Fibroblast of skin of left biceps (primary cell): ENCODE results near the gene IRF5.

Source experiments
- DNase-seq, 2 experiments: peaks; one replicate each; pipeline ENCODE4 v3.0.0-alpha.2; 2013; ENCODE audit warnings: low read depth in 2 of 2

IRF5 gene

GRCh38 chr7:128937647-128938543 is at the start of gene IRF5:
Gene IRF5 (plus strand): TSS chr7:128937927. CDS start chr7:128942082, 4,155 bp downstream.
- DNase-seq, result no peak

GRCh38 chr7:128888039-128888755 is 49.5 kb upstream of the IRF5 start:
- DNase-seq, result no peak

DNA sequence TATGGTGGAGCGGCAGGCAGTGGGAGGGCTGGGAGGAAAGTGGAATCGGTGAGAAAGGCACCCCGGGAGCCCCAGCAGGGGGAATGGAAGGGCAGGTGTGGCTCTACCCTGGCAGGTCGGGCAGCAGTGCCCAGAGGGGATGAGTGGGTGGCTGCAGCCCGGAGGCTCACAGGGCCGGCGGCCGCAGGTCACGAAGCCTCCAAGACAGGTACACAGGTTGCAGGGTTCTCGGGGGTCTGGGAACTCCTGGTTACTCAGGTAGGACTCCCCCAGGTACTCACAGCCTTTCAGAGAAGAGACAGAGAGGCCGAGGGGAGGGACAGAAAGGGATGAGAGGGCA is 49.0 kb upstream of the IRF5 start:
- DNase-seq, result no peak

- DNase-seq, result no peak
Observed at GRCh38 chr7:128889121-128889520, 48.6 kb upstream of the IRF5 start.

DNA sequence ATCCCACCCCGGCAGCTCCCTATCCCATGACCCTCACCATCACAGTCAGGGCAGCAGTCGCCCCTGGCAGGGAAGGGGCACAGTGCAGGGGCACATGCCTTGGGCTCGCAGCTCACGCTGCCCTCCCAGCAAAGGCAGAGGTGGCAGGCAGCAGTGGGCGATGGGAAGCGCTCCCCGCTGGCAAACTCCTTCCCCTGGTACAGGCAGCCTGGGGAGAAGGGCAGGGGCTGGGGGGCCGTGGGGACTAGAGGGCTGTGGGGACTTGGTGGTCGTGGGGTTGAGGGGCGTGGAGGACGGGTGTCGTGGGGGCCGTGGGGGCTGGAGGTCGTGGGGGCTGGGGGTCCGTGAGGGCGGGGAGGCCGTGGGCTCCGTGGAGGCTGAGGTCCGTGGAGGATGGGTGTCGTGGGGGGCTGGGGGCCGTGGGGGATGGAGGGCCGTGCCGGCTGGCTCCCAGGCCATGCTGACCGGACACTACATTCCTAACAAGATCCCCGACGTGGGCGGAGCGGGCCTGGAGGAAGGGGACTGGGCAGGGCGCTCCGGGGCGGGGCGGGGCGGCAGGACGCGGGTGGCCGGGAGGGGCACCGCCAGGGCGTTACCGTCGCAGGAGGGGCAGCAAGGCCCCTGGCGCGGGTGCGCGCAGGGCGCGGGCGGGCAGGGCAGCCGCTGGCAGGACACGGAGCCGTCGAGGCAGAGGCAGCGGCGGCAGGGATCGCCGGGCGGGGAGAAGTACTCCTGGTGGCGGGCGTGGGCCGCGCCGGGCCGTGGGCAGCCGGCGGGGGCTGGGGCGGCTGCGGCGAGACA is 47.2 kb upstream of the IRF5 start:
- no peak for DNase-seq

- no peak for DNase-seq
Observed at GRCh38 chr7:128891110-128891941, 46.4 kb upstream of the IRF5 start.

GRCh38 chr7:128891942-128892269 is 45.8 kb upstream of the IRF5 start:
- no peak for DNase-seq

GRCh38 chr7:128892521-128893250 is 45.0 kb upstream of the IRF5 start:
- DNase-seq, result no peak

GRCh38 chr7:128893251-128894100 is 44.3 kb upstream of the IRF5 start:
- DNase-seq, result no peak

DNA sequence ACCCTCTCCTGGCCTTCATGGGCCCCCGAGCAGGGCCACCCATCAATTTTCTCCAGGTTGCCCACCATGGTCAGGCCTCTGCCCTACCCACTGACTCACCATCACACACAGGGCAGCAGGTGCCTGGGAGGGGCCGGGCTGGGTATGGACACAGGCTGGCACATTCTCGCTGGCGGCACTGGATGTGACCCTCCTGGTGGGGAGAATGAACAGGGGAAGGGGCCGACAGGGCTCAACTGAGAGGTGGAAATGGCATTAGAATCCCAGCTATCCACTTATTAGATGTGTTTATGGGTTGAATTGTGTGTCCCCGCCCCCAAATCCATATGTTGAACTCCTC is 43.7 kb upstream of the IRF5 start:
- DNase-seq, result no peak

DNA sequence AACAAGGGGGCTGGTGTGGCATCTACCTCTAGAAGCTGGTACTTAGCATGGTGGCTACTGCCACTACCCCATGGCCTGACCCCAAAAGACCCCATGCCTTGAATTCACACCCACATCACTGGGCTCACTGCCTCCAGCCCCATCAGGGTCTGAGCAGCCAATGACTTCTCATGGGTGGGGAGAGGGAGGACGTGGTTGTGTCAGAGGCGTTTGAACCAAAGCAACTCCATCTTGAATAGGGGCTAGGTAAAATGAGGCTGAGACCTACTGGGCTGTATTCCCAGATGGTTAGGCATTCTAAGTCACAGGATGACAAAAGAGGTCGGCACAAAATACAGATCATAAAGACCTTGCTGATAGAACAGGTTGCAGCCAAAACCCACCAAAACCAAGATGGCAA is 42.4 kb upstream of the IRF5 start:
- DNase-seq, result no peak

DNA sequence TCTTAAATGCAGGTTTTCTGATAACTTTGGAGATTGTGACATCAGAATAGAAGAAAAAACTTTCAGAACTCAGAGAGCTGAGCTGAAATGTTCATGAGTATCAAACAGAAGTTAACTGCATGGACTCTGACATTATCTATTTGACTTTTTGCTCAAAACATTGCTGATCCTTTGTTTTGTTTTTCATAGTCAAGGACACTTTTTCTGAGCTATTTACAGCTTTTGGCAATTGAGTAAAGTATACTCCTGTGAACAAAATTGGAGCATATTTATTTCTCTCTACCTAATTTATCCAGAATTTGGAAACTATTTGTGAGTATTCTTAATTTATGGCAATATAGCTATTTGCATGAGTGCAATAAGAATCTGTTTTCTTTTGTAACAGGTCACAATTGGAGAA is 38.3 kb upstream of the IRF5 start:
- no peak for DNase-seq

GRCh38 chr7:128900237-128900636 is 37.5 kb upstream of the IRF5 start:
- DNase-seq, result no peak

DNA sequence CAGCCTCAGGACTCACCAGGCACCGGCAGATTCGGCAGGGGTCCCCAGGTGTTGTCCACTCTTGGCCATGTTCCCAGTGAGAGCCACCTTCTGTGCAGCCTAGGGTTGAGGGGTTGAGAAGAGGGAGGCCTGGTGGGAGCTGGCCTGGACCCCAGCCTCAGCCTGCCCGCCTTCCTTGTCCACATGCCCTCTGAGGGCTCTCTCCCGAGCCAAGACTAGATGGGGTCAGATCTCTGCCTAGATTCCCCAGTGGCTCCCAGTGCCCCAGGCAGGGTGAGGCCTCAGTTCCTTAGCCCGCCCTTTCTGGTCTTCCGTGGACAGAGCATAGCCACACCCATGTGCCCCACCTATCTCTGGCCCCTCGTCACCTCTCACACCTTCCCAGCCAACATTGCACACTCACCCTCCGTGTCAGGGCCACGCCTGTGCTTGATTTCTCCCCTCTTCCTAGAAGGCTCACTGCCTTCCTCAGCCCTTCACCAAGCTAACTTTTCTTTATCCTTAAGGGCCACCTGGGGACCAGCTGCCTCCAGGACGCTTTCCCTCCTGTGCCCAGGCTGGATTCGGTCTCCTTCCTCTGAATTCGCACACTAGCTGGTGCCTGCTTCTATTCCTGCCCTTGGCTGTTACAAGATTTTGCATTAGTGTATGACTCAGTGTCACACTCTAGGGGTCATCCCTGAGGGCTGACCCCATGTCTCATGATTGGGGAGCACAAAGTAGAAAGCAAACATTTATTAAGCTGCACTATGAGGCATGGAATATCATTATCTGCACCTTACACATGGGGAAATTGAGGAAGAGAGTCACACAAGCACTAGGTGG is 34.8 kb upstream of the IRF5 start:
- DNase-seq, result no peak

DNA sequence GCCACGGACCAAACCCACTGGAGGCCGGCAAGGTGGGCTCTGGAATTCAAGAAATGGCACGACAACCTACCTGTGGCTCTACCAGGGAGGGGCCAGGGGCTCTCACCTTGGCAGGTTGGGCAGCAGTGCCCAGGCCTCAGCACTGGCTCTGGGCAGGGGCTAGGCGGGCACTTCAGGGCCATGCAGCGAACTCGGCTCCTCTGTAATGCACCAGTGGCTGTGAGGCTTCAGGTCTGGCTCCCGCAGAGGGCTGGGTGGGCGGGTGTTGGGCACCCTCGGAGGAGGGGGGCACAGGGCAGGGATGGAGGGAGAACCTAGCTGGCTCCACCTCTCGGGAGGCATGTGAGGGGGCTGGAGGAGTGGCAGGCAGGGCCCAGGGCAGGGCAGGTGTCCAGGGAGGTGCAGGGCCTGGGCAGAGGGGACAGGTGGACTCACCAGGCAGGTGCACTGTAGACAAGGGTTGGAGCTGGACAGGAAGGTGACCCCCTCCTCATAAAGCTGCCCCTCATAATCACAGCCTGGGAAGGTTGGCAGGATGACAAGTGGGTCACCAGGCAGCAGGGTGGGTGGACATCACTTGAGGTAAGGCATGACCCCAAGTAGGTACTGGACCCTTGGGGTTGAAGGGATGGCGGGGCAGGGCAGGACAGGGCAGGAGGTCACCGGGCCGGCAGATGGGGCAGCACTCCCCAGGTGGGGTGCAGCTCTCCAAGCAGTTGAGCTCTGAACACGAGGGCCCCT is 33.9 kb upstream of the IRF5 start:
- DNase-seq, result no peak

GRCh38 chr7:128904381-128905197 is 33.1 kb upstream of the IRF5 start:
- peak; percentile 11 to 17 for DNase-seq

DNA sequence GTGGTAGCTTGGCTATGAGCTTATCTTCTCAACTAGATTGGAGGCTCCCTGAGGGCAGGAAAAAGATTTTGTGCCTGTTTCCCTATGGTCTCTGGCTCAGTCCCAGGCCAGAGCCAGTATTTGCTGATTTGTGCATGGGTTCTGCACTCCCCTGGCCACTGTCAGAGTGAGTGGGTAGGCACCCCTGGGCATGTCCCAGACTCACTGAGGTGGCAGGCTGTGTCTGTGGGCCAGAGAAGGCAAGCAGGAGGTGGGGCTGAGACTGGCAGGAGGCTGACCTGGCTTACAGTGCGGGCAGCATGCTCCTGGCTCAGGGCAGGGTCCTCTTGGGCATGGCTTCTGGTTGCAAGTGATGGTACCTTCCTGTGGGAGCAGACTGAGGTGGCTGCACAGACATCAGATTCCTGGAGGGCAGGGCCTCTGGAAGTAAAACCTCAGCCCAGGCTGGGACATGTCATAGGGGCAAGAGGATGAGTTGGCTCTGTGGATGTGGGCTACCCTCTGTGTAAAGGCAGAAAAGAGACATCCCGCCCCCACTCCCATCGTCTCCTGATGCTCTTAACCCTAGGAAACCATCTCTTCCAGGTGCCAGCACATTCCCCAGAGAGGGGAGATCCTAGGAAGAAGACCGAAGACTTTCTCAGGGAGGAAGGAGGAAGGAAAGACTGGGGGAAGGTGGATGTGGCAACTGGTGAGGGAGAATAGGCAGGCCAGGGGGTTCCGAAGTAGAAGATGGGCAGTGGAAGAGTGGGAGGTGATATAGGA is 31.5 kb upstream of the IRF5 start:
- DNase-seq, result no peak
